Breast epithelium (tissue), 4 donors: Measurements from ENCODE around the gene MCOLN1. TPM values are rescaled to one million over a fixed set of nuclear protein-coding genes. Genes with fewer than 3 reads are reported as not detected.

Experiments used
- DNase-seq, 2 donors: peaks; one replicate each; pipeline ENCODE4 v3.0.0-alpha.2; 2019; ENCODE audit warnings: low spot score in 2 of 2
- H3K27ac ChIP-seq, 2 donors: fragments of 200-600 bp; sonication (generic) in 1 of 2; one replicate each; pipeline ENCODE4 v1.5.1; 2016 to 2019; ENCODE audit warnings: mild to moderate bottlenecking in 1 of 2
- H3K27me3 ChIP-seq, 2 donors: fragments of 200-600 bp; sonication (generic) in 1 of 2; one replicate each; pipeline versions ENCODE4 v1.5.1 to v1.6.0; 2017 to 2019; ENCODE audit warnings: control low read depth in 1 of 2, mild to moderate bottlenecking in 1 of 2
- H3K36me3 ChIP-seq: fragments of 200-600 bp; one replicate; pipeline ENCODE4 v1.5.1; 2019
- H3K4me1 ChIP-seq, 2 donors: fragments of 200-600 bp; sonication (generic); one replicate each; pipeline ENCODE4 v1.5.1; 2016 to 2019; ENCODE audit warnings: control low read depth in 1 of 2
- H3K4me3 ChIP-seq, 3 donors: fragments of 200-600 bp; sonication (generic); 1 replicate in 2 of 3; 2 replicates in 1 of 3; pipeline ENCODE4 v1.5.1; 2016 to 2019; ENCODE audit warnings: mild to moderate bottlenecking in 3 of 3, moderate library complexity in 2 of 3
- H3K9me3 ChIP-seq, 2 donors: fragments of 200-600 bp; sonication (generic) in 1 of 2; one replicate each; pipeline ENCODE4 v1.5.1; 2016 to 2019; ENCODE audit warnings: control low read depth in 1 of 2
- CTCF ChIP-seq, 3 donors: fragments of 450-650 bp; IDR thresholded peaks; one replicate each; pipeline ENCODE4 v1.5.1; 2016 to 2017; ENCODE audit warnings: antibody characterized with exemption in 3 of 3, mild to moderate bottlenecking in 3 of 3, moderate library complexity in 3 of 3
- POLR2A ChIP-seq: fragments of 450-650 bp; IDR thresholded peaks from one replicate; pipeline ENCODE4 v1.6.1; 2016; ENCODE audit warnings: antibody characterized with exemption, mild to moderate bottlenecking, moderate library complexity
- POLR2AphosphoS5 ChIP-seq, 3 donors: sonication (generic); formaldehyde crosslinking; IDR thresholded peaks; one replicate each; pipeline ENCODE4 v1.6.1; 2017; ENCODE audit warnings: antibody characterized with exemption in 3 of 3
- intact Hi-C: fragments of 100-400 bp; cut with DNase I; formaldehyde crosslinking; loops from one replicate; pipeline ENCODE4 v1.15.1; 2023; ENCODE audit warnings: low total_unique reads
- total RNA-seq, 3 donors: library from RNA; depleted of rRNA; stranded (reverse); fragments of >200 nt; gene quantifications; one replicate each; pipeline ENCODE4 v1.1.0, GENCODE V29; 2016

Gene MCOLN1
- total RNA-seq, 3 donors from 2014 or later: 11.5 to 35.2 (median 16.4) TPM

- TF ChIP-seq POLR2AphosphoS5 (IDR thresholded peaks at IDR 0.05) (no peak), CTCF (IDR thresholded peaks at IDR 0.05) (no peak), POLR2A (no peak)
- Histone ChIP-seq H3K36me3 (no peaks in the 10 kb centered on the region), H3K27me3 (peaks cover 0 to 3% of the 10 kb centered on the region in 2 donors), H3K9me3 (no peaks in the 10 kb centered on the region), H3K4me1 (no peaks in the 10 kb centered on the region), H3K27ac (no peak overlapping the region), H3K4me3 (no peak overlapping the region)
- intact Hi-C loops: no loop called here
- no peak for DNase-seq
Observed at GRCh38 chr19:7509625-7510024, 12.8 kb upstream of the MCOLN1 start.

GRCh38 chr19:7512400-7512851 lies 10.0 kb upstream of the MCOLN1 start:
- intact Hi-C loops: no loop called here
- no peaks in the 10 kb centered on the region for H3K36me3 ChIP-seq
- H3K27ac ChIP-seq: no peak overlapping the region
- TF ChIP-seq CTCF (IDR thresholded peaks at IDR 0.05) (no peak), POLR2AphosphoS5 (IDR thresholded peaks at IDR 0.05) (no peak), POLR2A (no peak)
- no peaks in the 10 kb centered on the region for H3K27me3 ChIP-seq
- peaks cover 0 to 8% of the 10 kb centered on the region in 2 donors for H3K4me1 ChIP-seq
- no peak for DNase-seq
- H3K9me3 ChIP-seq: no peaks in the 10 kb centered on the region
- H3K4me3 ChIP-seq: no peak overlapping the region

- Histone ChIP-seq H3K4me3 (no peak overlapping the region), H3K36me3 (no peaks in the 10 kb centered on the region), H3K9me3 (no peaks in the 10 kb centered on the region), H3K27ac (no peak overlapping the region), H3K4me1 (peaks cover 0 to 8% of the 10 kb centered on the region in 2 donors), H3K27me3 (no peaks in the 10 kb centered on the region)
- no peak for TF ChIP-seq POLR2AphosphoS5 (IDR thresholded peaks at IDR 0.05)
- TF ChIP-seq CTCF (IDR thresholded peaks at IDR 0.05): no peak
- no peak for TF ChIP-seq POLR2A
- DNase-seq: no peak
- intact Hi-C loops: no loop called here
Observed at GRCh38 chr19:7513809-7514642, 8.4 kb upstream of the MCOLN1 start.

- intact Hi-C loops: no loop called here
- DNase-seq: no peak
- Histone ChIP-seq H3K27me3 (no peaks in the 10 kb centered on the region), H3K27ac (peak overlapping the region; percentile 83 to 96), H3K36me3 (peaks cover 8% of the 10 kb centered on the region), H3K4me3 (peak overlapping the region in 2 of 3 donors; percentile 64 to 90), H3K9me3 (no peaks in the 10 kb centered on the region), H3K4me1 (peaks cover 0 to 8% of the 10 kb centered on the region in 2 donors)
- TF ChIP-seq CTCF (IDR thresholded peaks at IDR 0.05) (no peak), POLR2AphosphoS5 (IDR thresholded peaks at IDR 0.05) (no peak), POLR2A (no peak)
Observed at GRCh38 chr19:7515110-7515644, 7.2 kb upstream of the MCOLN1 start.

- H3K27me3 ChIP-seq: no peaks in the 10 kb centered on the region
- H3K4me1 ChIP-seq: peaks cover 0 to 8% of the 10 kb centered on the region in 2 donors
- H3K36me3 ChIP-seq: peaks cover 8% of the 10 kb centered on the region
- H3K9me3 ChIP-seq: no peaks in the 10 kb centered on the region
- intact Hi-C loops: no loop called here
- H3K4me3 ChIP-seq: peak within 1 kb of the TSS; percentile 64 to 90 (median 75)
- peak in 1 of 2 donors; percentile 53 for DNase-seq
- no peak for TF ChIP-seq POLR2AphosphoS5 (IDR thresholded peaks at IDR 0.05)
- no peak for TF ChIP-seq CTCF (IDR thresholded peaks at IDR 0.05)
- TF ChIP-seq POLR2A: no peak
- H3K27ac ChIP-seq: peak within 1 kb of the TSS; percentile 83 to 96
Observed at GRCh38 chr19:7515645-7516151, 6.7 kb upstream of the MCOLN1 start, which contains the start of gene ZNF358. ZNF358 (plus strand) TSS chr19:7516103; CDS start chr19:7519243, 3,140 bp downstream.
